ENCODE measurements around the gene SUPT16H. TPM values are rescaled to one million over a fixed set of nuclear protein-coding genes. Genes with fewer than 3 reads are reported as not detected.

The SUPT16H gene
- 89.8 to 120 TPM (median 93.0 TPM) in 5 replicates for total RNA-seq (2022; extraction: Qiagen RNA extraction)

DNA sequence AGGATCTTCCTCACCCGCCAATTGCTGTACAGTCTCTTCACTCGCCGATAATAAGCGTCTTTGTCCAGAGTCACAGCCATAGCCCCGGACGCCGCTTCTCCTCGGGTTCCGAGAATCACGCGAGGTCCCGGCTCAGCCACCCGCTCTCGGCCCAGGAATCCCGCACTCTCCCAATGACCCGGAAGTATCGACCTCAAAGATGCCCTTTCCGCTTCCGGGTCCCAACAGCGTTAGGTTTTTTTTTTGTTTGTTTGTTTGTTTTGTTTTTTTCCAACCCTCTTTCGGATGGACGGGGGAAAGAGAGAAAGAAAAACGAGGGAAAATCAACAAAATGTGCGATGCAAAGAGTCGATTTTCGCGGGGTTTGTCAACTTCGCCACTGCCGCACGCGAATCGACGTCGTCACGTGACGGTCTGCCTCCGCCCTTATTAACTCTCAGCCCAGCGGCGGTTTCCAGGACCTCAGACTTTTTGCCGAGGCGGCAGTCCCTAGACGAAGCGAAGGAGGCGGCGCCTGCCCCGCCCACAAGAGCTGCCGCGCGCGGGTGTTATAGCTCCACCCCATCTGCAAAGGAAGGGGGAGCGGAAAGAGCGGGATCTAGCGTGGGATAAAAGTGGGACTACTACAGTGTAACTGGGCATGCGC is at the start of gene SUPT16H:
Gene SUPT16H (minus strand): TSS at position 172 of the 646 bp plus-strand sequence. CDS start 92 bp downstream, at position 80.

Other genes starting within 250 kb of the SUPT16H start
- not detected in 5 replicates for gene OR5AU1, start 228.0 kb downstream of the SUPT16H start, total RNA-seq (2022; extraction: Qiagen RNA extraction)
- gene HNRNPC, start 114.6 kb downstream of the SUPT16H start, total RNA-seq (2022; extraction: Qiagen RNA extraction) = 730 to 1,057 TPM (median 765 TPM) in 5 replicates
- 0.10 to 0.31 TPM (median 0.18 TPM) in 5 replicates for gene RPGRIP1, start 103.9 kb downstream of the SUPT16H start, total RNA-seq (2022; extraction: Qiagen RNA extraction)
- 35.3 to 41.6 TPM (median 36.7 TPM) in 5 replicates for gene CHD8, start 72.1 kb upstream of the SUPT16H start, total RNA-seq (2022; extraction: Qiagen RNA extraction)
- 11.2 to 15.4 TPM (median 12.0 TPM) in 5 replicates for gene RAB2B, start 92.9 kb upstream of the SUPT16H start, total RNA-seq (2022; extraction: Qiagen RNA extraction)
- 62.2 to 68.9 TPM (median 67.1 TPM) in 5 replicates for gene TOX4, start 93.2 kb upstream of the SUPT16H start, total RNA-seq (2022; extraction: Qiagen RNA extraction)
- 40.7 to 48.0 TPM (median 44.8 TPM) in 5 replicates for gene METTL3, start 127.3 kb upstream of the SUPT16H start, total RNA-seq (2022; extraction: Qiagen RNA extraction)
- gene SALL2, start 142.3 kb upstream of the SUPT16H start, total RNA-seq (2022; extraction: Qiagen RNA extraction) = 0.57 to 0.86 TPM (median 0.71 TPM) in 5 replicates
- not detected in 5 replicates for gene OR10G3, start 196.1 kb upstream of the SUPT16H start, total RNA-seq (2022; extraction: Qiagen RNA extraction)

Measured in A549 treated with AZD2906 at 1 μM for 4 hours (cell line).